ENCODE measurements around the gene MPEG1. TPM values are rescaled to one million over a fixed set of nuclear protein-coding genes. Genes with fewer than 3 reads are reported as not detected.

Gene MPEG1
- total RNA-seq: not detected

GRCh38 chr11:59212744-59213631, at the start of gene MPEG1:
MPEG1 (minus strand) TSS chr11:59212927; CDS start chr11:59212865, 62 bp downstream.

GRCh38 chr11:59171508-59172322, 41.0 kb downstream of the MPEG1 start, which contains the start of gene DTX4:
DTX4 (plus strand) TSS chr11:59172132; CDS start chr11:59172596, 464 bp downstream.

Other genes with a start within 250 kb of the MPEG1 start
- gene GLYATL1B, start 126.6 kb downstream of the MPEG1 start, total RNA-seq: not detected
- 10 to 100 TPM; 58.9 to 63.2 TPM for gene FAM111B, start 105.7 kb downstream of the MPEG1 start, total RNA-seq
- gene FAM111A, start 70.1 kb downstream of the MPEG1 start, total RNA-seq: 100 to 1,000 TPM; 158 to 166 TPM
- gene DTX4, start 40.8 kb downstream of the MPEG1 start, total RNA-seq: 1 to 10 TPM in 1 of 2 experiments, under 1 TPM in 1; 0.76 to 1.4 TPM
- gene OR5AN1, start 146.0 kb upstream of the MPEG1 start, total RNA-seq: not detected
- gene OR5A2, start 213.5 kb upstream of the MPEG1 start, total RNA-seq: not detected
- gene OR5A1, start 223.5 kb upstream of the MPEG1 start, total RNA-seq: not detected
- not detected for gene OR4D6, start 244.0 kb upstream of the MPEG1 start, total RNA-seq